Erythroblast (primary cell): ENCODE measurements around the gene RARG.

ENCODE experiments used
- GATA1 ChIP-seq: IDR thresholded peaks from 2 replicates; pipeline ENCODE4 v1.6.1; 2011; ENCODE audit warnings: low read depth, mild to moderate bottlenecking, control low read depth, low read length, moderate library complexity
- POLR2A ChIP-seq: IDR thresholded peaks from 2 replicates; pipeline ENCODE4 v1.6.1; 2011; ENCODE audit warnings: mild to moderate bottlenecking, low read length

GRCh38 chr12:53252349-53252916 is 20.4 kb upstream of the RARG start:
- TF ChIP-seq POLR2A (peak; percentile 2), GATA1 (no peak)
